Stomach smooth muscle (tissue), 2 donors: ENCODE measurements around the gene ZMYND15.
"Not testable (repeated sequence)": the region's sequence is repeated elsewhere in the genome, so short reads cannot be mapped to it uniquely, and the experiment has no call there.

ENCODE experiments used
- H3K27ac ChIP-seq: one replicate; pipeline ENCODE4 v1.7.0; 2013; ENCODE audit warnings: mild to moderate bottlenecking, low read length, inconsistent platforms
- H3K27me3 ChIP-seq, 2 donors: one replicate each; pipeline ENCODE4 v1.7.0; 2013; ENCODE audit warnings: low read length in 2 of 2; ENCODE audit not compliant: insufficient read depth in 2 of 2, control insufficient read depth in 1 of 2
- H3K36me3 ChIP-seq, 2 donors: one replicate each; pipeline ENCODE4 v1.7.0; 2013; ENCODE audit warnings: low read length in 2 of 2; ENCODE audit not compliant: control insufficient read depth in 2 of 2, insufficient read depth in 2 of 2
- H3K4me1 ChIP-seq: one replicate; pipeline ENCODE4 v1.7.0; 2013; ENCODE audit warnings: low read length; ENCODE audit not compliant: control insufficient read depth, insufficient read depth
- H3K4me3 ChIP-seq, 2 donors: one replicate each; pipeline ENCODE4 v1.7.0; 2013; ENCODE audit warnings: low read length in 2 of 2
- H3K9ac ChIP-seq, 2 donors: one replicate each; pipeline ENCODE4 v1.7.0; 2013; ENCODE audit warnings: low read length in 2 of 2, mild to moderate bottlenecking in 1 of 2
- H3K9me3 ChIP-seq, 2 donors: one replicate each; pipeline ENCODE4 v1.7.0; 2013; ENCODE audit warnings: low read length in 2 of 2; ENCODE audit not compliant: control insufficient read depth in 2 of 2
- donor health status: healthy.
- donor health status: Pancreatic carcinoma.

The ZMYND15 gene

GRCh38 chr17:4739122-4740024 is at the start of gene ZMYND15, which contains the start of gene CXCL16:
ZMYND15 (plus strand) TSS chr17:4739833; CDS start chr17:4740549, 716 bp downstream.
CXCL16 (minus strand) TSS chr17:4739928; CDS start chr17:4739339, 589 bp downstream.
- Histone ChIP-seq H3K27ac (no peak within 1 kb of the TSS), H3K9ac (peak within 1 kb of the TSS; percentile 58 to 70), H3K36me3 (no peaks in the 10 kb centered on the region), H3K27me3 (peaks cover 9 to 16% of the 10 kb centered on the region in 2 donors), H3K4me1 (peaks cover 18% of the 10 kb centered on the region), H3K4me3 (peak within 1 kb of the TSS; percentile 73 to 85), H3K9me3 (no peaks in the 10 kb centered on the region)

DNA sequence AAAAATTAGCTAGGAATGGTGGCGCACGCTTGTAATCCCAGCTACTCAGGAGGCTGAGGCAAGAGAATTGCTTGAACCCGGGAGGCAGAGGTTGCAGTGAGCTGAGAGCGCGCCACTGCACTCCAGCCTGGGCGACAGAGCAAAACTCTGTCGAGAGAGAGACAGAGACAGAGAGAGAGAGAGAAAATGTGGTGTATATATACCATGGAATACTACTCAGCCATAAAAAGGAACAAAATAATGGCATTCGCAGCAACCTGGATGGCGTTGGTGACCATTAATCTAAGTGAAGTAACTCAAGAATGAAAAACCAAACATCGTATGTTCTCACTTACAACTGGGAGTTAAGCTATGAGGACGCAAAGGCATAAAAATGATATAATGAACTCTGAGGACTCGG is 49.8 kb upstream of the ZMYND15 start:
- not testable (repeated sequence) for H3K36me3 ChIP-seq, H3K27me3 ChIP-seq, H3K4me1 ChIP-seq, H3K9me3 ChIP-seq, H3K27ac ChIP-seq, H3K9ac ChIP-seq, H3K4me3 ChIP-seq

- Histone ChIP-seq H3K27me3 (no peaks in the 10 kb centered on the region), H3K9ac (no peak overlapping the region), H3K4me1 (peaks cover 8% of the 10 kb centered on the region), H3K36me3 (peaks cover 0 to 7% of the 10 kb centered on the region in 2 donors), H3K27ac (no peak overlapping the region), H3K4me3 (no peak overlapping the region), H3K9me3 (no peaks in the 10 kb centered on the region)
Observed at GRCh38 chr17:4690745-4691144, 48.9 kb upstream of the ZMYND15 start.

- Histone ChIP-seq H3K36me3 (peaks cover 0 to 7% of the 10 kb centered on the region in 2 donors), H3K9ac (peak overlapping the region in 1 of 2 donors; percentile 47), H3K27me3 (no peaks in the 10 kb centered on the region), H3K4me1 (peaks cover 8% of the 10 kb centered on the region), H3K9me3 (no peaks in the 10 kb centered on the region), H3K27ac (peak overlapping the region; percentile 24), H3K4me3 (peak overlapping the region; percentile 40 to 53)
Observed at GRCh38 chr17:4691686-4692085, 47.9 kb upstream of the ZMYND15 start.

DNA sequence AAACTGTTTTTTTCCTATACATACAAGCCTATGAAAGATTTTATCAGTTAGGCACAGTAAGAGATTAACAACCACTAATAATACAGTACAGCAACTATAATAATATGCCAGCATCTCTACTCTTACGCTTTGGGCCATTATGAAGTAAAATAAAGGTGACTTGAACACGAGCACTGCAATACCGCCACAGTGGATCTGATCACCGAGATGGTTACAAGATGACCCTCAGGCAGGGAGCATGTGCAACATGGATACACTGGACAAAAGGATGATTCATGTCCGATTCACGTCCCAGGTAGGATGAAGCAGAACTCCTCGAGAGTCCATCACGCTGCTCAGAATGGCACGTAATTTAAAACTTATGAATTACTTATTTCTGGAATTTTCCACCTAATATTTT is 46.2 kb upstream of the ZMYND15 start:
- Histone ChIP-seq H3K9ac (no peak overlapping the region), H3K27ac (no peak overlapping the region), H3K9me3 (no peaks in the 10 kb centered on the region), H3K4me3 (no peak overlapping the region), H3K4me1 (peaks cover 8% of the 10 kb centered on the region), H3K27me3 (no peaks in the 10 kb centered on the region), H3K36me3 (peaks cover 0 to 7% of the 10 kb centered on the region in 2 donors)

DNA sequence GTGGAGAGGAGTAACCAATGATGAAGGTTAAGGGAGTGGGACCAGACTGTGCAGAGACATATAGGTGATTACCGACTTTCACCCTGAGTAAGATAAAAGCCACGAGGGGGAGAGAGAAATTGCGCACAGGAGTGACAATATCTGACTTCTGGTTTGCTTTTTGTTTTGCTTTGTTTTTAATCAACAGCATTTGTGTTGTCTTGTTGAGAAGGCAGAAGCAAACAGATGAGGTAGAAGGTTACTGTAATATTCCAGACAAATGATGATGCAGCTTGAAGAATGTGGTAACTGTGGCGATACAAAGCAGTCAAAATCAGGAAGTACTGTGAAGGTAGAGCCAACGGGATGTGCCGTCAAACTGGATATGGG is 43.2 kb upstream of the ZMYND15 start:
- Histone ChIP-seq H3K27ac (no peak overlapping the region), H3K9ac (no peak overlapping the region), H3K27me3 (no peaks in the 10 kb centered on the region), H3K9me3 (no peaks in the 10 kb centered on the region), H3K4me1 (peaks cover 6% of the 10 kb centered on the region), H3K36me3 (no peaks in the 10 kb centered on the region), H3K4me3 (no peak overlapping the region)

GRCh38 chr17:4699401-4700056 is 40.1 kb upstream of the ZMYND15 start:
- H3K27ac ChIP-seq, H3K27me3 ChIP-seq, H3K9me3 ChIP-seq, H3K4me3 ChIP-seq, H3K36me3 ChIP-seq, H3K9ac ChIP-seq: not testable (repeated sequence)
- peaks cover 10% of the 10 kb centered on the region for H3K4me1 ChIP-seq

DNA sequence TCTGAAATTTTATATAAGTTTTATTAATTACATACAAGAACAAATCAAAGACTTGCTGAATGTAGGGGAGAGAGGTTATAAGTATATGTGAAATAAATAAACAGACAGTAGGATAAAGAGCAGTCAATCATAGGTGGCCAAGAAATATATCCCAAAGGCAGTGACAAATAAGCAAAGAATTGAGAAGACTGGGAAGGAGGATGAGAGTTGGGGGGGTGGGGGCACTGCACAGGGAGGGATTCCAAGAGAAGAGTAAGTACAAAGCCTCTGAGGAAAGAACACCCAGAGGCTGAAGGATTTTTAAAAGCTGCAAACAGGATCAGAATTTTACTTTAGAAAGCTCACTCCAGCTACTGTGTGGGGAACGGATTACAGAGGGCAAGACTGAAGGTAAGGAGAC is 38.5 kb upstream of the ZMYND15 start:
- H3K9ac ChIP-seq: no peak overlapping the region
- H3K4me1 ChIP-seq: peaks cover 10% of the 10 kb centered on the region
- H3K4me3 ChIP-seq: no peak overlapping the region
- H3K9me3 ChIP-seq: no peaks in the 10 kb centered on the region
- H3K27me3 ChIP-seq: no peaks in the 10 kb centered on the region
- no peak overlapping the region for H3K27ac ChIP-seq
- H3K36me3 ChIP-seq: no peaks in the 10 kb centered on the region

DNA sequence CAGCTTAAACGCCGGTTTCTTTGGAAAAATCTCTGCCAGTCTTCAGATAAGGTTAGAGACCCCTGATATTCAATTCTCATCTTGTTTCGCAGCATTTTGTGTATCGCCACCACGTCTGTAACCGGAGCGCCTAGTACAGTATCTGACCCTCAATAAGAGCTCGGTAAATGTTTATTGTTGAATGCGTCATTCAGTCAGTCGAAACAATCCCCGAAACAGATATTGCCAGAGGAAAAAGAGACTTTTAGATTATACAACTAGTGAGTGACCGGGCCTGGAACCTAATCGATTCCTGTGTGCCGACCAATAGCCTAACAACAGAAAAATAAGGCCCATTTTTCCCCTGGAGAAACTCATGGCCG is 36.3 kb upstream of the ZMYND15 start:
- H3K36me3 ChIP-seq: no peaks in the 10 kb centered on the region
- H3K27ac ChIP-seq: peak overlapping the region; percentile 70
- peak overlapping the region; percentile 94 to 97 for H3K4me3 ChIP-seq

GRCh38 chr17:4704574-4704907 is 35.1 kb upstream of the ZMYND15 start:
- H3K9me3 ChIP-seq, H3K36me3 ChIP-seq, H3K27me3 ChIP-seq: not testable (repeated sequence)
- Histone ChIP-seq H3K27ac (peak overlapping the region; percentile 70), H3K4me1 (peaks cover 11% of the 10 kb centered on the region), H3K9ac (peak overlapping the region in 1 of 2 donors; percentile 93), H3K4me3 (peak overlapping the region; percentile 94 to 97)

More for the DNA sequence above, 36.3 kb upstream of the ZMYND15 start:
- H3K9me3 ChIP-seq: no peaks in the 10 kb centered on the region
- peak overlapping the region; percentile 83 to 93 for H3K9ac ChIP-seq
- H3K4me1 ChIP-seq: peaks cover 10% of the 10 kb centered on the region
- H3K27me3 ChIP-seq: no peaks in the 10 kb centered on the region

DNA sequence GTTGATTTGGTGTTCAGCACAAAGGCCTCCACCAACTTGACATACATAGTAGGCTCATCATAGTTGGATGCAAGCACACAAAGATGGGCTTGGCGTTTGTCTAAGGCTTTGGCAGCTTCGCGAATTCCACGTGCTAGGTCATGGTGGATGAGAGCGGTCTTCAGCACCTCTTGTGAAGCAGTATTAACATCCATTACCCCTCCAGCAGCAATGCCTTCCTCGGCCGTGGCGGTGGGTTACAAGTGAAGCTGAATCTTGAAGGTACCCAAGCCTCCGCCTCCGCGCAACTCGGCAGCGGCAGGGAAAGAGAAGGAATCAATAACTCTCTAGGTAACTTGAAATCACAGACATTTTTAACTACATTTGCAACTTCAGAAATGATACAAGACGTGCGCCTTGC is 34.6 kb upstream of the ZMYND15 start:
- Histone ChIP-seq H3K9me3 (no peaks in the 10 kb centered on the region), H3K9ac (no peak overlapping the region), H3K4me1 (peaks cover 15% of the 10 kb centered on the region), H3K27me3 (no peaks in the 10 kb centered on the region), H3K4me3 (no peak overlapping the region), H3K36me3 (no peaks in the 10 kb centered on the region), H3K27ac (no peak overlapping the region)
